HEK293T (cell line): ENCODE results near the gene CLMP.
"Not testable (repeated sequence)": the region's sequence is repeated elsewhere in the genome, so short reads cannot be mapped to it uniquely, and the experiment has no call there.

Source experiments
- CTCF ChIA-PET: fragments of 350-600 bp; formaldehyde crosslinking; extraction: SDS; loops from one replicate; lab custom pipeline; 2021; ENCODE audit warnings: antibody characterized with exemption, inconsistent platforms; lab: Yijun Ruan, JAX
- POLR2A ChIA-PET: fragments of 350-600 bp; formaldehyde crosslinking; extraction: SDS; loops from one replicate; lab custom pipeline; 2020; ENCODE audit warnings: antibody characterized with exemption, inconsistent platforms; lab: Yijun Ruan, JAX
- DNase-seq: peaks from one replicate; pipeline ENCODE4 v3.0.0; 2012; ENCODE audit warnings: mixed read lengths; ENCODE audit errors: extremely low spot score
- ARNT ChIP-seq: fragments of 450-650 bp; IDR thresholded peaks from 2 replicates; pipeline ENCODE4 v1.6.1; 2017; ENCODE audit warnings: mild to moderate bottlenecking
- BHLHE40 ChIP-seq: fragments of 450-650 bp; IDR thresholded peaks from 2 replicates; pipeline ENCODE4 v1.6.1; 2016; ENCODE audit warnings: mild to moderate bottlenecking, moderate library complexity, borderline replicate concordance
- CTBP1 ChIP-seq: fragments of 450-650 bp; IDR thresholded peaks from 2 replicates; pipeline ENCODE4 v1.6.1; 2016; ENCODE audit warnings: borderline replicate concordance
- ELF4 ChIP-seq: fragments of 450-650 bp; IDR thresholded peaks from 2 replicates; pipeline ENCODE4 v1.6.1; 2017; ENCODE audit warnings: antibody characterized with exemption
- FOXA1 ChIP-seq: fragments of 450-650 bp; IDR thresholded peaks from 2 replicates; pipeline ENCODE4 v1.6.1; 2016; ENCODE audit warnings: mild to moderate bottlenecking
- FOXK2 ChIP-seq: fragments of 450-650 bp; IDR thresholded peaks from 2 replicates; pipeline ENCODE4 v1.6.1; 2016; ENCODE audit warnings: mild to moderate bottlenecking
- FOXM1 ChIP-seq: fragments of 450-650 bp; IDR thresholded peaks from 2 replicates; pipeline ENCODE4 v1.6.1; 2017; ENCODE audit warnings: mild to moderate bottlenecking, borderline replicate concordance
- HDGF ChIP-seq: fragments of 450-650 bp; IDR thresholded peaks from 2 replicates; pipeline ENCODE4 v1.6.1; 2017; ENCODE audit warnings: antibody characterized with exemption, borderline replicate concordance
- L3MBTL2 ChIP-seq: fragments of 450-650 bp; conservative IDR thresholded peaks from 2 replicates; pipeline ENCODE4 v1.6.1; 2016; ENCODE audit warnings: mild to moderate bottlenecking
- LEF1 ChIP-seq: fragments of 450-650 bp; IDR thresholded peaks from 2 replicates; pipeline ENCODE4 v1.6.1; 2017; ENCODE audit warnings: mild to moderate bottlenecking, borderline replicate concordance
- NFRKB ChIP-seq: fragments of 450-650 bp; IDR thresholded peaks from 2 replicates; pipeline ENCODE4 v1.6.1; 2016; ENCODE audit warnings: mild to moderate bottlenecking, moderate library complexity
- SP1 ChIP-seq: fragments of 450-650 bp; IDR thresholded peaks from 2 replicates; pipeline ENCODE4 v1.6.1; 2017
- SUZ12 ChIP-seq: fragments of 450-650 bp; IDR thresholded peaks from 2 replicates; pipeline ENCODE4 v1.6.1; 2016; ENCODE audit warnings: mild to moderate bottlenecking
- TARDBP ChIP-seq: fragments of 450-650 bp; IDR thresholded peaks from 2 replicates; pipeline ENCODE4 v1.6.1; 2016
- ZNF384 ChIP-seq: fragments of 450-650 bp; IDR thresholded peaks from 2 replicates; pipeline ENCODE4 v1.6.1; 2016
- TF ChIP-seq, protein P1 (sequence below): fragments of 450-650 bp; IDR thresholded peaks from 2 replicates; pipeline ENCODE4 v1.6.1; 2016

The CLMP gene

DNA sequence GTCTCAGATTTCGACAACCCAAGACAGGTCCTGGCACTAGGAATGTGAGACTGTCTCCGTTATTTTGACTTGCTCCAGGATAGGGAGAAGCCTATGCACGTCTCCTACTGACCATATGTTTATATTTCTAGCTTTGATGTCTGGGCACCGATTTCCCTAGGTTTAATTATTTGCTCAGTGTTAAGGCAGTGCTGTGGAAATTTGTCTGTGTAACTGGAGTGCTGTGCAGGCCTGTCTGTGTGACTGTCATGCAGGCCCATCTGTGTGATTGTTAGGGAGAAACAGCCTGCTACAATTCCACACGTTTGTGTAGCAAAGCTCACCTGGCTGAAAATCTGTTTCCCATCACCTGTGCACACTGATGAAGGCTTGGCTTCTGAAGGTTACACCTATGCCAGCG lies 103.5 kb downstream of the CLMP start:
- no peak for DNase-seq
- POLR2A ChIA-PET: interaction anchor here (1.1 kb wide), 1 partner anchor 29 kb away, joined by 4 read pairs; the partner anchor contains the start of gene HSPA8
- no peak for TF ChIP-seq TARDBP
- TF ChIP-seq FOXA1: no peak
- no peak for TF ChIP-seq ZNF384

DNA sequence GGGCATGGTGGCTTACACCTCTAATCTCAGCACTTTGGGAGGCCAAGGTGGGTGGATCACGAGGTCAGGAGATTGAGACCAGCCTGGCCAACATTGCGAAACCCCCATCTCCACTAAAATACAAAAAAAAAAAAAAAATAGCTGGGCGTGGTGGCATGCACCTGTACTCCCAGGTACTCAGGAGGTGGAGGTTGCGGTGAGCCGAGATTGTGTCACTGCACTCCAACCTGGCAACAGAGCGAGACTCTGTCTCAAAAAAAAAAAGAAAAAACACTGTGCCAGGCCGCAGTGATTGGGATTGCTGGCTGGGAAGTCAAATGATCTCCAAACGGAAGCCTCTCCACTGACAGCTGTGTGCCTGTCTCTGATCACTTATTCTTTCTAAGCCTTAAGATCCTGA lies 104.9 kb downstream of the CLMP start:
- CTCF ChIA-PET: interaction anchor here (0.6 to 3.0 kb wide), 2 partner anchors 13 to 227 kb away, joined by 3 to 11 read pairs; no protein-coding TSS in a partner anchor
- POLR2A ChIA-PET, DNase-seq: not testable (repeated sequence)

More for the DNA sequence above, 103.5 kb downstream of the CLMP start:
- CTCF ChIA-PET: interaction anchor here (0.6 to 3.0 kb wide), 4 partner anchors 9 to 170 kb away, joined by 3 to 11 read pairs (median 4); no protein-coding TSS in a partner anchor

DNA sequence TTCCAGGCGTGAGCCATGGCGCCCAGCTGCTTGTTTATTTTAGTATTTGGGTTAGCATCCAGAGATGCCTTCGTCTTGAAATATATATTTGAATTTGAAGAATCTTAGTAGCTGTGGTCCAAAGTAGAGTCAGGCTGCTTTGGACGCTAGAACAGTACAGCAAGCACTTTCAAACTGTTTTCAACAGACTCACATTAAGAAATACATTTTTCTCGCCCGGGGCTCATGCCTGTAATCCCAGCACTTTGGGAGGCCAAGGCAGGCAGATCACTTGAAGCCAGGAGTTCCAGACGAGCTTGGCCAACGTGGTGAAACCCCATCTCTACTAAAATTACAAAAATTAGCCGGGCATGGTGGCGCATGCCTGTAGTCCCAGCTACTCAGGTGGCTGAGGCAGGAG lies 106.2 kb downstream of the CLMP start:
- POLR2A ChIA-PET, CTCF ChIA-PET, DNase-seq: not testable (repeated sequence)

DNA sequence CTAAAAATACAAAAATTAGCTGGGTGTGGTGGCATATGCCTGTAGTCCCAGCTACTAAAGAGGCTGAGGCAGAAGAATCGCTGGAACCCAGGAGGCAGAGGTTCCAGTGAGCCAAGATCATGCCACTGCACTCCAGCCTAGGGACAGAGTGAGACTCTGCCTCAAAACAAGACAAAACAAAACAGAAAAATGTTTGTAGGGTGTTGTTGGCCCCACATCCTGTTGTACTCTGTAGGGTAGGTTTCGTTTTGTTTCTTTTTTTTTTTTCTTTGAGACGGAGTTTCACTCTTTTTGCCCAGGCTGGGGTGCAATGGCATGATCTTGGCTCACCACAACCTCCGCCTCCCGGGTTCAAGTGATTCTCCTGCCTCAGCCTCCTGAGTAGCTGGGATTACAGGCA lies 107.4 kb downstream of the CLMP start:
- DNase-seq: not testable (repeated sequence)
- CTCF ChIA-PET: interaction anchor here (0.8 kb wide), 1 partner anchor 26 kb away, joined by 3 read pairs; the partner anchor contains the start of gene HSPA8

DNA sequence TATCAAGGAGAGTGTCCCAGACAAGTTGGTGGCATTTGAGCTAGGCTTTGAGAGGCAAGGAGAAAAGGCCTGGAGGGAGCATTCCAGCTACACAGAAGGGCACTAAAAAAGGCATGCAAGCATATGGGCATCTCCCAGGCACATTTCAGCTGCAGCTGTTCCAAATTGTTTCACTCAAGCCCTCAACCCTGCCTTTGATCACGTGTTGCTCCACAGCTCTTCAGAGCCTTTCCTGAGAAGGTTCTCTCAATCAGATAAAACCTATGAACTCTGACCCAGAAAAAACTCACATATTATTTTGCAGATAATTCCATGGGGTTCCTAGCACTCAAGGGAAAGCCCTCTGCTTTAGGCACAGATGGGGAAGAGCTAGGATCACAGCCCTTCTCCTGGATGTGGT lies 108.7 kb downstream of the CLMP start:
- DNase-seq: no peak
- ChIA-PET POLR2A (no interaction called here), CTCF (no interaction called here)
- TF ChIP-seq SUZ12 (no peak), LEF1 (no peak), ARNT (no peak), BHLHE40 (no peak), FOXA1 (no peak), SP1 (no peak), FOXK2 (no peak), NFRKB (no peak), ZNF384 (no peak), HDGF (no peak), FOXM1 (no peak), ELF4 (no peak), L3MBTL2 (no peak), TARDBP (no peak), CTBP1 (no peak)
- TF ChIP-seq, protein P1, sequence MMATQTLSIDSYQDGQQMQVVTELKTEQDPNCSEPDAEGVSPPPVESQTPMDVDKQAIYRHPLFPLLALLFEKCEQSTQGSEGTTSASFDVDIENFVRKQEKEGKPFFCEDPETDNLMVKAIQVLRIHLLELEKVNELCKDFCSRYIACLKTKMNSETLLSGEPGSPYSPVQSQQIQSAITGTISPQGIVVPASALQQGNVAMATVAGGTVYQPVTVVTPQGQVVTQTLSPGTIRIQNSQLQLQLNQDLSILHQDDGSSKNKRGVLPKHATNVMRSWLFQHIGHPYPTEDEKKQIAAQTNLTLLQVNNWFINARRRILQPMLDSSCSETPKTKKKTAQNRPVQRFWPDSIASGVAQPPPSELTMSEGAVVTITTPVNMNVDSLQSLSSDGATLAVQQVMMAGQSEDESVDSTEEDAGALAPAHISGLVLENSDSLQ: no peak

More for the DNA sequence above, 107.4 kb downstream of the CLMP start:
- POLR2A ChIA-PET: not testable (repeated sequence)

DNA sequence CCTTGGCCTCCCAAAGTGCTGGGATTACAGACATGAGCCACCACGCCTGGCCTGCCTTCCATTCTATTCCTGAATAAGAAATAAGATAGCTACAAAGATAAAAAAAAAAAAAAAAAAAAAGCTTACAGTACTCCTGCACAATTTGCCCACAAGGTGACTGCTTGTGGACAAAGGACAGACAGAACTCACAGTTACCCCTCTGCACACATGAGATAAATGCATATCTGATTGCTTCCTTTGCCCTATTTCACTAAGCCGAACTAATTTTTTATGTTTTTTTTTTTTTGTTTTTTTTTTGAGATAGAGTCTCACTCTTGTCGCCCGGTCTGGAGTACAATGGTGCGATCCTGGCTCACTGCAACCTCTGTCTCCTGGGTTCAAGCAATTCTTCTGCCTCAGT lies 109.6 kb downstream of the CLMP start:
- no peak for DNase-seq
- TF ChIP-seq TARDBP (no peak), NFRKB (no peak), L3MBTL2 (no peak), SUZ12 (no peak), ELF4 (no peak), SP1 (no peak), FOXA1 (no peak), FOXM1 (no peak), FOXK2 (no peak), ZNF384 (no peak), HDGF (no peak), ARNT (no peak), CTBP1 (no peak), LEF1 (no peak), BHLHE40 (no peak)
- TF ChIP-seq, protein P1: no peak
- ChIA-PET CTCF (no interaction called here), POLR2A (no interaction called here)

DNA sequence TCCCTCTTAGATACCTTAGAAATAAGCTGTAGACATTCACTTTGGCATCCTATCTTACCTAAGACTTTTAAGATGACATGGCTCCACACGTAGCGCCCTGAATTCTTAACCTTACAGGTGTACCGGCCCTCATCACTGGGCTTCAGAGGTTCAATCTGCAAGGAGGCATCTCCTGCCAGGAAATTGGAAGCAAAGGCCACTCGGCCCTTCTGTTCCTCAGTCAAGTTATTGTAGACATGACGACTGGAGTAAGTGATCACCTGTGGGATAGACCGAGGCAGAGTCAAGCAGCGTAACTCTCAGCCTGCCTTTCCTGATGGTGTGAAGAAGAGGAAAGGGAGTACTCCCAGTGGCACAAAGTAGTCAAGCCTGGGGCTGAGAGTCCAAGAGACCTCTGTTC lies 110.6 kb downstream of the CLMP start:
- no peak for DNase-seq
- TF ChIP-seq, protein P1: no peak
- TF ChIP-seq SUZ12: no peak
- TF ChIP-seq FOXA1: no peak
- TF ChIP-seq FOXM1: no peak
- TF ChIP-seq ZNF384: no peak
- TF ChIP-seq SP1: no peak
- no peak for TF ChIP-seq TARDBP
- no peak for TF ChIP-seq NFRKB
- TF ChIP-seq ARNT: no peak
- no peak for TF ChIP-seq HDGF
- TF ChIP-seq FOXK2: no peak
- TF ChIP-seq CTBP1: no peak
- TF ChIP-seq L3MBTL2: no peak
- TF ChIP-seq BHLHE40: no peak
- TF ChIP-seq LEF1: no peak
- no peak for TF ChIP-seq ELF4
- ChIA-PET CTCF (no interaction called here), POLR2A (no interaction called here)
